ENCODE measurements around the gene DDX52.

DDX52 gene

DNA sequence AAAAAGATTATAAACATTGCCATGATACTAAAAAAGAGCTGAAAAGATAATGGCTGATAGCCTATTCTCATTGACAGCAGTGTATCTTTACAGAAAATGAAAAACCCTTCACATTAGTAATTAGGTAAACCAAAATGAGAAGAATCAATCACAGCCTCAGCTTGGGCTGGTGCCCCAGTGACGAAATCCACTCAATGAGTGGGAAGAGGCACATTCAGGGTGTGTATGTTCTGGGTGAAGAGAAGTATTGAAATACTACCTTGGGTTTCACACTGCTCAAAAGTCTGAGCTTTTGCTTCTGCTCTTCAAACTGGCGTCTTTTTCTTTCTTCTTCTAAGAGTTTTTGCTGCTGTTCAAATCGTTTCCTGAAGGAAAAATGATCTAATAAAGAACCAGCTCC is 58.2 kb downstream of the DDX52 start:
- no peak for DNase-seq (ENCODE audit: low read depth)

DNA sequence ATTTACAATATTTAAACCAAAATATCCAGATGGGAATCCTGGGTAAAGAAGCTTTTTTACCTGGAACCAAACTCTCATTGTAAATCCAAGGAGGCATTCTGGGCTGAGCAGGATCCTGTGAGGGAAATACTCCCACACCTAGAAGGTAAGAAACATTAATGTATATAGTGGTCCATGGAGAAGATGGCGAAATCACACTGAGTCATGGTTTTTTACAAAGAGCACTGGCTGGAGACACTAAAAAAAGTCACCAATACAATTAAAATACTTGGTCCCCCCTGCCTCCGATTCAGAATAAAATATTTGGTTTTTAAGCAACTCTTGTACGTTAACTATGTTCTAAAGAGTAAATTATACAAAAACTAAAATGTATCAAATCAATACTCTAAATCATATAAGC is 67.0 kb downstream of the DDX52 start:
- no peak for DNase-seq (ENCODE audit: low read depth)

DNA sequence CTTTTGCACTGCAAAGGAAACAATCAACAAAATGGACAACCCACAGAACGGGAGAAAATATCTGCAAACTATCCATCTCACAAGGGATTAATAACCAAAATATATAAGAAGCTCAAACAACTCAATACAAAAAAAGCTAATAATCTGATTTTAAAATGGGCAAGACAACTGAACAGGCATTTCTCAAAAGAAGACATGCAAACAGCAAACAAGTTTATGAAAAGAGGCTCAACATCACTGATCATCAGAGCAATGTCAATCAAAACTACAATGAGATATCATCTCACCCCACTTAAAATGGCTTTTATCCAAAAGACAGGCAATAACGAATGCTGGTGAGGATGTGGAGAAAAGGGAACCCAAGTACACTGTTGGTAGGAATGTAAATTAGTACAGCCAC is 68.8 kb downstream of the DDX52 start:
- no peak for DNase-seq (ENCODE audit: low read depth)

GRCh38 chr17:37571674-37572073 is 71.6 kb downstream of the DDX52 start:
- DNase-seq (ENCODE audit: low read depth): no peak

GRCh38 chr17:37570527-37571093 is 72.6 kb downstream of the DDX52 start:
- DNase-seq (ENCODE audit: low read depth): peak; percentile 12

GRCh38 chr17:37568350-37569053 is 74.7 kb downstream of the DDX52 start:
- DNase-seq (ENCODE audit: low read depth): no peak

GRCh38 chr17:37567538-37567937 is 75.7 kb downstream of the DDX52 start:
- DNase-seq (ENCODE audit: low read depth): no peak

GRCh38 chr17:37567137-37567536 is 76.1 kb downstream of the DDX52 start:
- DNase-seq (ENCODE audit: low read depth): no peak

DNA sequence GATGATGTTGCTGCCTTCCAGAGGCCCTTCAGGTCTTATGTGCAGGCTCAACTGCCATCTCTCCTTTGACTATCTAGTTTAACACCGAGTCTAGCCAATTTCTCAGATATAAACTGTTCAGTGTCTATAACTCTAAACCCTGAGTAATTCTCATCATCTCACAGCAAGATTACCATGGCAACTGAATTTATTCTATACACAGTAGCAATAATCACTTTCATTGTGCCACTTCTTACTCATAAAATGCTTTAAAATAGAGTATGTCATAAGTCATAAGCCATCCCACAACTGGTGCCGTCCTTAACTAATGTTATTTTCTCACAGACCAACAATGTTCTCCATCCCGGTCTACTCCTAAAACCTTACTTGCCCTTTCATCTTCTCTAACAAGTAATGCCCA is 79.0 kb downstream of the DDX52 start:
- DNase-seq (ENCODE audit: low read depth): no peak

- no peak for DNase-seq (ENCODE audit: low read depth)
Observed at GRCh38 chr17:37562016-37562745, 81.1 kb downstream of the DDX52 start.

Data from fibroblast of the conjunctiva (primary cell).